ENCODE results near the gene KLHL40.

KLHL40 gene

GRCh38 chr3:42684632-42685362 lies 540 bp upstream of the KLHL40 start:
- WGBS, 2 donors (ENCODE audit: extremely low coverage in 2 of 2, insufficient read length in 2 of 2, insufficient replicate concordance in 1 of 2): no CpG with 5 or more reads among the region's 7 CpGs
- H4K91ac ChIP-seq (ENCODE audit: low read depth, low read length, poor library complexity): no peak overlapping the region
- H3K9me3 ChIP-seq (replicated peaks in 1 of 2; ENCODE audit: control insufficient read depth in 2 of 2, insufficient read depth in 1 of 2, low read depth in 1 of 2, low read length in 2 of 2): no peaks in the 10 kb centered on the region
- H2BK120ac ChIP-seq (ENCODE audit: low read depth, low read length): no peak overlapping the region
- peak overlapping the region; percentile 49 for H2BK5ac ChIP-seq (ENCODE audit: low read length)
- H2BK12ac ChIP-seq (ENCODE audit: low read length): no peak overlapping the region
- H3K4me3 ChIP-seq (ENCODE audit: low read length in 2 of 2): no peak overlapping the region
- H3K36me3 ChIP-seq (replicated peaks in 1 of 2; ENCODE audit: control insufficient read depth in 2 of 2, insufficient read depth in 2 of 2, low read length in 2 of 2): no peaks in the 10 kb centered on the region
- no peak overlapping the region for H2AK5ac ChIP-seq (ENCODE audit: low read depth, low read length)
- no peak for DNase-seq (ENCODE audit: low spot score)
- H3K4me2 ChIP-seq (ENCODE audit: insufficient read depth, low read length, poor library complexity, severe bottlenecking): no peak overlapping the region
- H3K4ac ChIP-seq (ENCODE audit: low read length): no peak overlapping the region
- peaks cover 0 to 7% of the 10 kb centered on the region in 2 donors for H3K4me1 ChIP-seq (ENCODE audit: control insufficient read depth in 2 of 2, insufficient read depth in 1 of 2, low read depth in 1 of 2, low read length in 2 of 2)
- peaks cover 0 to 3% (median 0%) of the 10 kb centered on the region in 3 experiments for H3K27me3 ChIP-seq (ENCODE audit: control insufficient read depth in 3 of 3, insufficient read depth in 3 of 3, low read depth in 1 of 3, low read length in 3 of 3)
- H3K23ac ChIP-seq (ENCODE audit: low read depth, low read length, poor library complexity): no peak overlapping the region
- H2BK15ac ChIP-seq (ENCODE audit: low read length): no peak overlapping the region
- no peak overlapping the region for H3K27ac ChIP-seq (replicated peaks; ENCODE audit: low read length)
- H3K9ac ChIP-seq (ENCODE audit: low read depth, low read length, poor library complexity): no peak overlapping the region
- no peaks in the 10 kb centered on the region for H3K79me1 ChIP-seq (ENCODE audit: low read depth, low read length)
- H3K14ac ChIP-seq (ENCODE audit: low read length): no peak overlapping the region
- H2AFZ ChIP-seq (ENCODE audit: low read length): no peak overlapping the region
- no peak overlapping the region for H4K8ac ChIP-seq (ENCODE audit: low read depth, low read length)
- H3K18ac ChIP-seq (ENCODE audit: low read length): no peak overlapping the region

DNA sequence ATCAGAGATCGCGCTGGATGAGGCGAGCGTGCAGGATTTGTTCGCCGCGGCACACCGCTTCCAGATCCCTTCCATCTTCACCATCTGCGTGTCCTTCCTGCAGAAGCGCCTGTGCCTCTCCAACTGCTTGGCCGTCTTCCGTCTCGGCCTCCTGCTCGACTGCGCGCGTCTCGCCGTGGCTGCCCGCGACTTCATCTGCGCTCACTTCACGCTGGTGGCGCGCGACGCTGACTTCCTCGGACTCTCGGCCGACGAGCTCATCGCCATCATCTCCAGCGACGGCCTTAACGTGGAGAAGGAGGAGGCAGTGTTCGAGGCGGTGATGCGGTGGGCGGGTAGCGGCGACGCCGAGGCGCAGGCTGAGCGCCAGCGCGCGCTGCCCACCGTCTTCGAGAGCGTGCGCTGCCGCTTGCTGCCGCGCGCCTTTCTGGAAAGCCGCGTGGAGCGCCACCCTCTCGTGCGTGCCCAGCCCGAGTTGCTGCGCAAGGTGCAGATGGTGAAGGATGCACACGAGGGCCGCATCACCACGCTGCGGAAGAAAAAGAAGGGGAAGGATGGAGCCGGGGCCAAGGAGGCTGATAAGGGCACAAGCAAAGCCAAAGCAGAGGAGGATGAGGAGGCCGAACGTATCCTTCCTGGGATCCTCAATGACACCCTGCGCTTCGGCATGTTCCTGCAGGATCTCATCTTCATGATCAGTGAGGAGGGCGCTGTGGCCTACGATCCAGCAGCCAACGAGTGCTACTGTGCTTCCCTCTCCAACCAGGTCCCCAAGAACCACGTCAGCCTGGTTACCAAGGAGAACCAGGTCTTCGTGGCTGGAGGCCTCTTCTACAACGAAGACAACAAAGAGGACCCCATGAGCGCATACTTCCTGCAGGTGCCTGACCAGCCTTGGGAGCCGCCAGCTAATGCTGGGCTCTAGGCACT lies 819 bp downstream of the KLHL40 start:
- Histone ChIP-seq H3K4me3 (ENCODE audit: low read length in 2 of 2) (peak overlapping the region in 1 of 2 donors; percentile 16), H3K9ac (ENCODE audit: low read depth, low read length, poor library complexity) (no peak overlapping the region), H3K4me2 (ENCODE audit: insufficient read depth, low read length, poor library complexity, severe bottlenecking) (no peak overlapping the region), H3K23ac (ENCODE audit: low read depth, low read length, poor library complexity) (peak overlapping the region; percentile 77), H2BK5ac (ENCODE audit: low read length) (no peak overlapping the region), H2AFZ (ENCODE audit: low read length) (no peak overlapping the region), H3K27ac (replicated peaks; ENCODE audit: low read length) (no peak overlapping the region), H2BK15ac (ENCODE audit: low read length) (no peak overlapping the region), H4K8ac (ENCODE audit: low read depth, low read length) (no peak overlapping the region), H3K79me1 (ENCODE audit: low read depth, low read length) (no peaks in the 10 kb centered on the region), H4K91ac (ENCODE audit: low read depth, low read length, poor library complexity) (peak overlapping the region; percentile 74), H3K4ac (ENCODE audit: low read length) (no peak overlapping the region), H2BK12ac (ENCODE audit: low read length) (peak overlapping the region; percentile 46), H3K18ac (ENCODE audit: low read length) (peak overlapping the region; percentile 19), H3K9me3 (replicated peaks in 1 of 2; ENCODE audit: control insufficient read depth in 2 of 2, insufficient read depth in 1 of 2, low read depth in 1 of 2, low read length in 2 of 2) (no peaks in the 10 kb centered on the region), H3K36me3 (replicated peaks in 1 of 2; ENCODE audit: control insufficient read depth in 2 of 2, insufficient read depth in 2 of 2, low read length in 2 of 2) (no peaks in the 10 kb centered on the region), H3K14ac (ENCODE audit: low read length) (peak overlapping the region; percentile 96), H3K27me3 (ENCODE audit: control insufficient read depth in 3 of 3, insufficient read depth in 3 of 3, low read depth in 1 of 3, low read length in 3 of 3) (peaks cover 0 to 11% (median 0%) of the 10 kb centered on the region in 3 experiments), H3K4me1 (ENCODE audit: control insufficient read depth in 2 of 2, insufficient read depth in 1 of 2, low read depth in 1 of 2, low read length in 2 of 2) (peaks cover 0 to 11% of the 10 kb centered on the region in 2 donors), H2BK120ac (ENCODE audit: low read depth, low read length) (peak overlapping the region; percentile 7), H2AK5ac (ENCODE audit: low read depth, low read length) (no peak overlapping the region)
- no CpG with 5 or more reads among the region's 80 CpGs for WGBS, 2 donors (ENCODE audit: extremely low coverage in 2 of 2, insufficient read length in 2 of 2, insufficient replicate concordance in 1 of 2)
- no peak for DNase-seq (ENCODE audit: low spot score)

DNA sequence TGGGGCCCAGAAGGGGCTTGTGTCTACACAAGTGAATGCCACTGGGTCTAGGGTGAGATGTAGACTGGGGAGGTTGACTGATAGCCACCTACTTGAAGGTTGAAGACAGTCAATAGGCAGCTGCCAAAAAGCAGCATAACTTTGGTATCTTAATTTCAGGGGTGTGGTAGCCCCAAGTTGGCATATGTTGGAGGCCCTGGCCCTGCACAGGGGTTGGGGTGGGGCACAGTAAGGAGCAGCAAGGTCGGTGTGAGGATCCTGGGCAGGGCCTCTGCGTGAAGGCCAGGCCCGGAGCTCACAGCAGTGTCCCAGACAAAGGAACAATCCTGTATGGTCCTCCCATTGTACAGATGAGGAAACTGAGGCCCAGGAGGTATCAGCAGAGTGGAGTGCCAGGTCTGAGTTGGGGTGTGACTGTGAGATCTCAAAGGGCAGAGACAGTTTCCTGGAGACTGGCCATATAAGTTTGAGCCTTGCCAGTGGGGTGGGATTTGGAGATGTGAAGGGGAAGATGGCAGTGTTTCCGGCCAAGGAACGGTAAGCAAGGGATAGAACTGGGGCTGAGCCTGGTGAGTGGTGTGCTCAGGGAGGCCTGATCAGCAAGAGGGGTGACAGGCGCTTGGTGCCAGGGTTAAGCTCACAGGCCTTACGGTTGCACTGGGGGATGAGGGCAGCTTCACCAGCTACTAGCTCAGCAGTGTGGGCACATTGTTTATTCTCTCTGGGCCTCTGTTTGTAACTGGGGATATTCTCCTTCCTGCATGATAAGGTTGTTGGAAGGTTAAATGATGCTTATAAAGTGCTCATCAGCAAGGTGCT lies 1.7 kb downstream of the KLHL40 start:
- Histone ChIP-seq H3K9me3 (replicated peaks in 1 of 2; ENCODE audit: control insufficient read depth in 2 of 2, insufficient read depth in 1 of 2, low read depth in 1 of 2, low read length in 2 of 2) (no peaks in the 10 kb centered on the region), H3K79me1 (ENCODE audit: low read depth, low read length) (no peaks in the 10 kb centered on the region), H3K4me1 (ENCODE audit: control insufficient read depth in 2 of 2, insufficient read depth in 1 of 2, low read depth in 1 of 2, low read length in 2 of 2) (peaks cover 0 to 11% of the 10 kb centered on the region in 2 donors), H3K14ac (ENCODE audit: low read length) (no peak overlapping the region), H3K4me2 (ENCODE audit: insufficient read depth, low read length, poor library complexity, severe bottlenecking) (no peak overlapping the region), H3K4ac (ENCODE audit: low read length) (no peak overlapping the region), H3K18ac (ENCODE audit: low read length) (no peak overlapping the region), H4K8ac (ENCODE audit: low read depth, low read length) (no peak overlapping the region), H3K36me3 (replicated peaks in 1 of 2; ENCODE audit: control insufficient read depth in 2 of 2, insufficient read depth in 2 of 2, low read length in 2 of 2) (no peaks in the 10 kb centered on the region), H2BK120ac (ENCODE audit: low read depth, low read length) (no peak overlapping the region), H3K4me3 (ENCODE audit: low read length in 2 of 2) (no peak overlapping the region), H3K9ac (ENCODE audit: low read depth, low read length, poor library complexity) (no peak overlapping the region), H2AFZ (ENCODE audit: low read length) (no peak overlapping the region), H3K23ac (ENCODE audit: low read depth, low read length, poor library complexity) (no peak overlapping the region), H4K91ac (ENCODE audit: low read depth, low read length, poor library complexity) (no peak overlapping the region), H2BK5ac (ENCODE audit: low read length) (no peak overlapping the region), H2BK15ac (ENCODE audit: low read length) (no peak overlapping the region), H3K27ac (replicated peaks; ENCODE audit: low read length) (no peak overlapping the region), H2BK12ac (ENCODE audit: low read length) (no peak overlapping the region), H3K27me3 (ENCODE audit: control insufficient read depth in 3 of 3, insufficient read depth in 3 of 3, low read depth in 1 of 3, low read length in 3 of 3) (peaks cover 0 to 15% (median 0%) of the 10 kb centered on the region in 3 experiments), H2AK5ac (ENCODE audit: low read depth, low read length) (no peak overlapping the region)
- no CpG with 5 or more reads among the region's 7 CpGs for WGBS, 2 donors (ENCODE audit: extremely low coverage in 2 of 2, insufficient read length in 2 of 2, insufficient replicate concordance in 1 of 2)
- no peak for DNase-seq (ENCODE audit: low spot score)

All from neuronal stem cell (in vitro differentiated cells).